ENCODE measurements around the gene FADS1.
A peak's percentile ranks its signal among the peaks of the same experiment; 100 is the strongest.

FADS1 gene

DNA sequence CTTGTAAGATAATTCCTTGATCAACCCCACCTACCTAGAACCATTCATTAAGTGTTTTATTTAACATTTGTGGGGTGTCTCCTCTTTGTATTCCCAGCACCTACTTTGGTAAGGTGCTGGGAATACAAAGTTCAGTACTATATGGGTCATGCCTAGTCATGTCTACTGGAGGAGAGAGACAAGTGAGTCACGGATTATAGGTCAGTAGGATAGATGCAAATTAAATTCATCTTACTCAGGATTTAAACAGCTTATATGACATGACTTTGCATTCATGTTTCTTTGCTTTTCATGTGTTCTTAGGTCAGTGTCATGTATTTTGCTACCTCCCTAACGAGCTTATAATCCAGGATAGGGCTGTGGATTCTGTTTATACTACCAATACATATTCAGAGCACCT lies 3.4 kb upstream of the FADS1 start:
- Histone ChIP-seq H3K36me3 (ENCODE audit: insufficient read depth, low read length) (no peaks in the 10 kb centered on the region), H3K27ac (ENCODE audit: low read depth, low read length) (peak overlapping the region; percentile 54), H3K4me1 (ENCODE audit: control insufficient read depth, insufficient read depth, low read length, unreplicated experiment) (peaks cover 32% of the 10 kb centered on the region), H2AFZ (ENCODE audit: low read length, unreplicated experiment) (no peak overlapping the region), H3K4me3 (ENCODE audit: low read depth, low read length) (no peak overlapping the region), H3K27me3 (ENCODE audit: insufficient read depth, low read length) (no peaks in the 10 kb centered on the region), H3K79me2 (ENCODE audit: control insufficient read depth, insufficient read depth, low read length, unreplicated experiment) (peaks cover 6% of the 10 kb centered on the region)

DNA sequence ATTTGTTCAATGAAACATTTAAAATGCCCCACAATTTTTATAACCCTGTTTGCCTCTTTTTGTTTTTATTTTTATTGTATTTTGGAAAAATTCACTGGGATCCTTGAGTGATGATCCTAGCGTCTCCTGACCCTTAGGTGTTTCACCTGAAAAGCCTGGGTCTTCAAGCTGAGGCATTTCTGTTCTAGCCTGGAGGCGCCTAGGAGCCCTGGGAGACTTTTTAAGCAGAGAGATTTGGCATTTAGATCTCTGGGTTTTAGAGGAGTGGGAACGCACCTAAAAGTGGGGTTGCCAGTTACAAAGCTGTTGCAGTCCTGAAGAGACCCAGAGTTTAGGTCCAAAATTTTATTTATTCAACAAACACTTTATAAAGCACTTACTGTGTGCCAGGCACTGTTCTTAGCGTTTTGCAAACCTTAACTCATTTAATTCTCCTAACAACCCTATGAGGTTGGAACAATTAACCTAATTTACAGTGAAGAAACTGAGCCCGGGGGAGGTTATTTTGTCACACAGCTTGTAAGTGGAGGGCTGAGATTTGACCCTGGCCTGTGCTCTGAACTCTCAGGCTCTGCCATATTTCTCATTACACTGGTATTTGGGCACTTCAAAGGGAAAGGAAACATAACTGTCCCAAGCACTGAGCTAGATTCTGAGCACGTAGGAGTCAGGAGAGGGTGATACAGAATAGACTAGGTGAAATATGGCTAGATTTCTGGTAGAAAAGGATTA lies 834 bp upstream of the FADS1 start:
- Histone ChIP-seq H2AFZ (ENCODE audit: low read length, unreplicated experiment) (peak overlapping the region; percentile 85), H3K36me3 (ENCODE audit: insufficient read depth, low read length) (0 out of 2 replicates have a peak, but pooled peaks cover 16% of the 10 kb centered on the region)

DNA sequence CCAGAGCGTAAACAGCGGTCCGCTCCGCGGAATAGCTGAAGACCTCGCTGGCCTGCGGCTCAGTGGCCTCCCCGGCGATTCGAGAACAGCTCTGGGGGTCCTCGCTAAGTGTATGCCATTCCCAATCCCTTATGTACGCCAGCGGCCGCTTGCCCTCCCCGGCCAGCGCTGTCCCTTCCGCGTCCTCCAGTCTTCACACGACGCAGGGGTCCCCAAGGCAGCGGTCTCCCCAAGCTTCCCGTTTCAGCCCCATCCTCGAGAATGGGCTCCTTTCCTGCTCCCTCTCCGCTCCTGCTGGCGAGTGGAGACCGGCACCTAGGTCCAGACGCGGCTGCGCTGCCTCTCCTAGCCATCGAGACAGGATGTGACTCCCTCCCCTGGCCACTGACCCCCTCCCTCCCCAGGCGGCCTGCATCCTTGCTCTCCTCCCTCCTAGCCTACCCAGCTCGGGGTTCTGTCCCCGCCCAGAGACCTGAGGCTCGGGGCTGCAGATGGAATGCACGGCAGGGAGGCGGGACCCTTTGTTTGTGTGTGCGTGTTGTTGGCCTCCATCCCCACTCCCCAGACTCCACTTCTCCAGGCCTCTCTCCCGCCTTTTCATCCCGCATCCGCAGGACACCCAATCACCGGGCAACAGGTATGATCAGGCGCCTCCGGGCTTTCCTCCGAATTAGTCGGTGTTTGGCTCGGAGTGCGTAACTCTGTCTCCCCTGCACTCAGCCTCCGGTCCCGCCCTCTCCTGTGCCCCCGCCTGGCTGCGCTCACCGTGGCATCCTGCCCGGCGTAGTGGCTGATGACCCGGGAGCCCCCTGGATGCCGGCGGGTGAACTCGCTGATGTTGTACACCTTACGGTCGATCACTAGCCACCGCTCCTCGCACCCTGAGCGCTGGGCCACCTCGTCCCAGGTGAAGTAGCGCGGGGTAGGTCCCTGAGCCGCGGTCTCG lies 740 bp downstream of the FADS1 start:
- Histone ChIP-seq H2AFZ (ENCODE audit: low read length, unreplicated experiment) (no peak overlapping the region), H3K27ac (ENCODE audit: low read depth, low read length) (peak overlapping the region; percentile 77)

More for the DNA sequence above, 834 bp upstream of the FADS1 start:
- H3K27me3 ChIP-seq (ENCODE audit: insufficient read depth, low read length): no peaks in the 10 kb centered on the region
- H3K27ac ChIP-seq (ENCODE audit: low read depth, low read length): peak overlapping the region; percentile 65
- peak overlapping the region; percentile 89 for H3K4me3 ChIP-seq (ENCODE audit: low read depth, low read length)
- peaks cover 12% of the 10 kb centered on the region for H3K79me2 ChIP-seq (ENCODE audit: control insufficient read depth, insufficient read depth, low read length, unreplicated experiment)
- peaks cover 32% of the 10 kb centered on the region for H3K4me1 ChIP-seq (ENCODE audit: control insufficient read depth, insufficient read depth, low read length, unreplicated experiment)

GRCh38 chr11:61814958-61815789 lies 1.6 kb downstream of the FADS1 start:
- H3K4me1 ChIP-seq (ENCODE audit: control insufficient read depth, insufficient read depth, low read length, unreplicated experiment): peaks cover 19% of the 10 kb centered on the region
- peaks cover 12% of the 10 kb centered on the region for H3K79me2 ChIP-seq (ENCODE audit: control insufficient read depth, insufficient read depth, low read length, unreplicated experiment)
- H3K27me3 ChIP-seq (ENCODE audit: insufficient read depth, low read length): no peaks in the 10 kb centered on the region
- H3K27ac ChIP-seq (ENCODE audit: low read depth, low read length): peak overlapping the region; percentile 77
- peaks cover 31% of the 10 kb centered on the region; the same call in 1 of the 2 replicates for H3K36me3 ChIP-seq (ENCODE audit: insufficient read depth, low read length)
- H3K4me3 ChIP-seq (ENCODE audit: low read depth, low read length): peak overlapping the region; percentile 89
- peak overlapping the region; percentile 91 for H2AFZ ChIP-seq (ENCODE audit: low read length, unreplicated experiment)

More for the DNA sequence above, 740 bp downstream of the FADS1 start:
- H3K4me3 ChIP-seq (ENCODE audit: low read depth, low read length): peak overlapping the region; percentile 89
- no peaks in the 10 kb centered on the region for H3K27me3 ChIP-seq (ENCODE audit: insufficient read depth, low read length)
- H3K36me3 ChIP-seq (ENCODE audit: insufficient read depth, low read length): 0 out of 2 replicates have a peak, but pooled peaks cover 25% of the 10 kb centered on the region
- peaks cover 12% of the 10 kb centered on the region for H3K79me2 ChIP-seq (ENCODE audit: control insufficient read depth, insufficient read depth, low read length, unreplicated experiment)
- H3K4me1 ChIP-seq (ENCODE audit: control insufficient read depth, insufficient read depth, low read length, unreplicated experiment): peaks cover 27% of the 10 kb centered on the region

GRCh38 chr11:61814247-61814957 lies 2.4 kb downstream of the FADS1 start:
- Histone ChIP-seq H3K79me2 (ENCODE audit: control insufficient read depth, insufficient read depth, low read length, unreplicated experiment) (peaks cover 12% of the 10 kb centered on the region), H3K36me3 (ENCODE audit: insufficient read depth, low read length) (peaks cover 39% of the 10 kb centered on the region), H2AFZ (ENCODE audit: low read length, unreplicated experiment) (peak overlapping the region; percentile 91), H3K27me3 (ENCODE audit: insufficient read depth, low read length) (no peaks in the 10 kb centered on the region), H3K27ac (ENCODE audit: low read depth, low read length) (peak overlapping the region; percentile 70), H3K4me1 (ENCODE audit: control insufficient read depth, insufficient read depth, low read length, unreplicated experiment) (peaks cover 13% of the 10 kb centered on the region), H3K4me3 (ENCODE audit: low read depth, low read length) (peak overlapping the region; percentile 89)

DNA sequence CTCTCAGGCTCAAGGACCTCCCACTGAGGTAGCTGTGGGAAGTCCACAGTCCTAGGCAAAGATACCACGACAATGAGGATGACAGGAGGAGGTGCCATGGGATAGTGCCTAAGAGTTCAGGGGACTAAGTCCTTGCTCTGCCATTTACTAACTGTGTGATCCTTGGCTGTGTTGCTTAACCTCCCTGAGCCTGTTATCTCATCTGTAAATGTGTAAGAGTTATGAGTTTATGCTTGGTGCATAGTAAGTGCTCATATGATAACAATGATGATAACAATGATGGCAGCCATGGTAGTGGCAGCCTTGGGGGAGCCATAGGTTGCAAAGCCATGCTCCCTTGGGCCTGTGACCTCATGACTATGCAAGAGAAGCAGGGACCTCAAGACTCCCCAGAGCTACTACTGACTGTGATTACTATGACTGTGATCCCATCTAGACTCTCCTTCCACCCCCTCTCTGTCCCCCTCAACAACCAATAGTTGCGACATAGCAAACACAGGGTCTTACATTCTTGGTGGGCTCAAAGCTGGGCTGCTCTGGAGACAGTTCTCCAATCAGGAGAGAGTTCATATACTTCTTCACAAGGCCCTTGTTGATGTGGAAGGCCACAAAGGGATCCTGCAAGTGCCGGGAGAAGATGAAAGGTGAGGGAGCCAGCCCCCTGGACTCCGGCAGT lies 3.9 kb downstream of the FADS1 start:
- H2AFZ ChIP-seq (ENCODE audit: low read length, unreplicated experiment): no peak overlapping the region
- H3K36me3 ChIP-seq (ENCODE audit: insufficient read depth, low read length): peaks cover 45% of the 10 kb centered on the region
- no peak overlapping the region for H3K27ac ChIP-seq (ENCODE audit: low read depth, low read length)
- H3K4me3 ChIP-seq (ENCODE audit: low read depth, low read length): no peak overlapping the region
- peaks cover 12% of the 10 kb centered on the region for H3K79me2 ChIP-seq (ENCODE audit: control insufficient read depth, insufficient read depth, low read length, unreplicated experiment)
- H3K4me1 ChIP-seq (ENCODE audit: control insufficient read depth, insufficient read depth, low read length, unreplicated experiment): peaks cover 6% of the 10 kb centered on the region
- no peaks in the 10 kb centered on the region for H3K27me3 ChIP-seq (ENCODE audit: insufficient read depth, low read length)

DNA sequence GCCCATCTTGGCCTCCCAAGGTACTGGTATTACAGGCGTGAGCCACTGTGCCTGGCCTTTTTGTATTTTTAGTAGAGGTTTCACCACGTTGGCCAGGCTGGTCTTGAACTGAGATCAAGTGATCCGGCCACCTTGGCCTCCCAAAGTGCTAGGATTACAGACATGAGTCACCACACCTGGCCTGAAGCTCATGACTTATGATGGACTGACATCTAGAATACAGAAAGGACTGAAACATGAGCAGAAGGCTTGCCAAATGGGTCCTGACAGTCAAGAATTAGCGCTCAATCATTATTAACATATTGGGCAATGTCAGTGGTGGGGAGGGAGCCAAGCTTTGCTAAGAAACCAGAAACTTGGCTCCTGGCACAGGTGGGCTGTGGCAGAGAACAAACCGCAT lies 5.0 kb downstream of the FADS1 start:
- Histone ChIP-seq H3K4me3 (ENCODE audit: low read depth, low read length) (no peak overlapping the region), H3K79me2 (ENCODE audit: control insufficient read depth, insufficient read depth, low read length, unreplicated experiment) (peaks cover 10% of the 10 kb centered on the region), H3K27ac (ENCODE audit: low read depth, low read length) (no peak overlapping the region), H2AFZ (ENCODE audit: low read length, unreplicated experiment) (no peak overlapping the region), H3K27me3 (ENCODE audit: insufficient read depth, low read length) (no peaks in the 10 kb centered on the region), H3K4me1 (ENCODE audit: control insufficient read depth, insufficient read depth, low read length, unreplicated experiment) (no peaks in the 10 kb centered on the region), H3K36me3 (ENCODE audit: insufficient read depth, low read length) (peaks cover 50% of the 10 kb centered on the region)

DNA sequence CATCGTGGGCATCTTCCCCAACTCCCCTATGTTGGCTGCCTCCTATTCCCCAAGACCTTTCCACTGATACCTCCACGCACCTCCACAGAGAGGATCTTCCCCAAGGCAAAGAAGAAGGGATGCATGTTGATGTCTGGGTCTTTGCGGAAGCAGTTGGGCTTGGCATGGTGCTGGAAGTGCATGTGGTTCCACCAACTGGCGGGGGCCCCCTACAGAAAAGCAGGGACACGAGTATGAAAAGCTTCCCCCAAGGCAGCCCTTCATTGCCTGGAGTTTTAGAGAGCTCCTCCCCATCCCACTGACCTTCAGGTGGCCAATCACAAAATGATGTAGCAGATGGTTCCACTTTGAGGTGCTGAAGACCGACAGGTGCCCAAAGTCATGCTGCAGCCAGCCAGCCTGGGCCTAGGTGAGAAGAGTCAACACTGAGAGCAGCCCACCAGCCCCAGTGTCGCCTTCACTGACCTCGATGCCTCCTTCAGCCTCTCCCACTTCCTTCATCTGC lies 6.1 kb downstream of the FADS1 start:
- no peaks in the 10 kb centered on the region for H3K27me3 ChIP-seq (ENCODE audit: insufficient read depth, low read length)
- H3K36me3 ChIP-seq (ENCODE audit: insufficient read depth, low read length): peaks cover 50% of the 10 kb centered on the region
- H3K79me2 ChIP-seq (ENCODE audit: control insufficient read depth, insufficient read depth, low read length, unreplicated experiment): peaks cover 10% of the 10 kb centered on the region
- no peak overlapping the region for H2AFZ ChIP-seq (ENCODE audit: low read length, unreplicated experiment)
- no peak overlapping the region for H3K27ac ChIP-seq (ENCODE audit: low read depth, low read length)
- H3K4me1 ChIP-seq (ENCODE audit: control insufficient read depth, insufficient read depth, low read length, unreplicated experiment): no peaks in the 10 kb centered on the region
- no peak overlapping the region for H3K4me3 ChIP-seq (ENCODE audit: low read depth, low read length)

GRCh38 chr11:61806785-61807184 lies 10.0 kb downstream of the FADS1 start:
- H3K4me1 ChIP-seq (ENCODE audit: control insufficient read depth, insufficient read depth, low read length, unreplicated experiment): peaks cover 7% of the 10 kb centered on the region
- no peak overlapping the region for H2AFZ ChIP-seq (ENCODE audit: low read length, unreplicated experiment)
- no peak overlapping the region for H3K4me3 ChIP-seq (ENCODE audit: low read depth, low read length)
- peaks cover 34% of the 10 kb centered on the region for H3K36me3 ChIP-seq (ENCODE audit: insufficient read depth, low read length)
- H3K27ac ChIP-seq (ENCODE audit: low read depth, low read length): no peak overlapping the region
- no peaks in the 10 kb centered on the region for H3K79me2 ChIP-seq (ENCODE audit: control insufficient read depth, insufficient read depth, low read length, unreplicated experiment)
- H3K27me3 ChIP-seq (ENCODE audit: insufficient read depth, low read length): no peaks in the 10 kb centered on the region
